GM23248 (cell line): Measurements from ENCODE around the gene CACNA2D2. TPM values are rescaled to one million over a fixed set of nuclear protein-coding genes. Genes with fewer than 3 reads are reported as not detected.

Experiments
- DNase-seq: peaks from one replicate; pipeline ENCODE4 v3.0.0-alpha.2; 2015
- H2AFZ ChIP-seq: fragments of 200-600 bp; sonication (generic); 2 replicates; pipeline ENCODE4 v1.6.1; 2016; ENCODE audit warnings: antibody characterized with exemption
- H3F3A ChIP-seq: fragments of 200-600 bp; sonication (generic); 2 replicates; pipeline ENCODE4 v1.6.1; 2016; ENCODE audit warnings: mild to moderate bottlenecking, antibody characterized with exemption, mixed run types; ENCODE audit not compliant: insufficient read depth
- H3K27ac ChIP-seq: fragments of 200-600 bp; sonication (generic); 2 replicates; pipeline ENCODE4 v1.5.1; 2016; ENCODE audit warnings: mild to moderate bottlenecking
- H3K27me3 ChIP-seq: fragments of 200-600 bp; sonication (generic); replicated peaks from 2 replicates; pipeline ENCODE4 v1.6.1; 2016; ENCODE audit warnings: mild to moderate bottlenecking; ENCODE audit not compliant: insufficient read depth
- H3K36me3 ChIP-seq: fragments of 200-600 bp; sonication (generic); 2 replicates; pipeline ENCODE4 v1.6.1; 2016; ENCODE audit warnings: low read depth, mild to moderate bottlenecking
- H3K4me1 ChIP-seq: fragments of 200-600 bp; sonication (generic); 2 replicates; pipeline ENCODE4 v1.6.1; 2016; ENCODE audit warnings: mild to moderate bottlenecking; ENCODE audit not compliant: insufficient read depth
- H3K4me2 ChIP-seq: fragments of 200-600 bp; sonication (generic); one replicate; pipeline ENCODE4 v1.6.1; 2016; ENCODE audit warnings: mild to moderate bottlenecking; ENCODE audit not compliant: unreplicated experiment
- H3K4me3 ChIP-seq: fragments of 200-600 bp; sonication (generic); 2 replicates; pipeline ENCODE4 v1.5.1; 2016; ENCODE audit warnings: mild to moderate bottlenecking
- H3K79me2 ChIP-seq: fragments of 200-600 bp; sonication (generic); 2 replicates; pipeline ENCODE4 v1.6.1; 2016; ENCODE audit warnings: mild to moderate bottlenecking; ENCODE audit not compliant: insufficient read depth
- H3K9ac ChIP-seq: fragments of 200-600 bp; sonication (generic); 2 replicates; pipeline ENCODE4 v1.6.1; 2016; ENCODE audit warnings: mild to moderate bottlenecking
- H3K9me2 ChIP-seq: fragments of 200-600 bp; sonication (generic); 2 replicates; pipeline ENCODE4 v1.6.1; 2016; ENCODE audit warnings: mixed run types, mild to moderate bottlenecking, moderate library complexity; ENCODE audit not compliant: insufficient read depth
- H3K9me3 ChIP-seq: fragments of 200-600 bp; sonication (generic); one replicate; pipeline ENCODE4 v1.6.1; 2017; ENCODE audit warnings: low read depth
- H4K20me1 ChIP-seq: fragments of 200-600 bp; sonication (generic); 2 replicates; pipeline ENCODE4 v1.6.0; 2016; ENCODE audit not compliant: insufficient read depth
- EZH2 ChIP-seq: fragments of 200-600 bp; sonication (generic); IDR thresholded peaks from 2 replicates; pipeline ENCODE4 v1.6.1; 2018; ENCODE audit warnings: antibody characterized with exemption, mild to moderate bottlenecking; ENCODE audit not compliant: insufficient read depth, poor library complexity, severe bottlenecking
- EZH2phosphoT487 ChIP-seq: fragments of 200-600 bp; sonication (generic); IDR thresholded peaks from 2 replicates; pipeline ENCODE4 v1.6.1; 2018; ENCODE audit warnings: antibody characterized with exemption, moderate library complexity, mild to moderate bottlenecking, low read depth; ENCODE audit not compliant: insufficient read depth
- WGBS, 2 experiments: methylation state at CpG; one replicate each; pipeline ENCODE4 v1.1.6; 2015 to 2017; ENCODE audit warnings: low lambda C conversion rate in 2 of 2, low coverage in 1 of 2; ENCODE audit errors: missing lambda C conversion rate in 2 of 2; 5-methylcytosine and 5-hydroxymethylcytosine counted together
- in situ Hi-C: fragments of 300-500 bp; cut with MboI; formaldehyde crosslinking; loops from 2 replicates; pipeline ENCODE4 v1.15.0; 2020
- polyA plus RNA-seq: library from polyadenylated mRNA; unstranded; fragments of >200 nt; fragmentation: Nextera tagmentation; extraction: Ambion mirVana; gene quantifications from 2 replicates; pipeline ENCODE4 v1.2.1, GENCODE V29; 2016
- total RNA-seq: library from RNA; depleted of rRNA; stranded (reverse); fragments of >200 nt; shearing (Covaris generic); gene quantifications from 2 replicates; pipeline ENCODE4 v1.2.3, GENCODE V29; 2014

The CACNA2D2 gene
- total and polyA plus RNA-seq, 2 experiments from 2014 or later: not detected

- H3K27ac ChIP-seq: no peak overlapping the region
- no peaks in the 10 kb centered on the region for H3K79me2 ChIP-seq
- no peaks in the 10 kb centered on the region for H3F3A ChIP-seq
- no peaks in the 10 kb centered on the region for H3K9me3 ChIP-seq
- no peaks in the 10 kb centered on the region for H3K9me2 ChIP-seq
- no peak overlapping the region for H2AFZ ChIP-seq
- TF ChIP-seq EZH2 (no peak), EZH2phosphoT487 (no peak)
- in situ Hi-C loops: no loop called here
- H3K36me3 ChIP-seq: no peaks in the 10 kb centered on the region
- no peaks in the 10 kb centered on the region for H3K4me1 ChIP-seq
- H3K4me3 ChIP-seq: no peak overlapping the region
- H3K27me3 ChIP-seq: no peaks in the 10 kb centered on the region
- WGBS, 2 experiments: 73 to 74% methylated on average over 4 of the region's 4 CpGs
- no peaks in the 10 kb centered on the region for H4K20me1 ChIP-seq
- no peak overlapping the region for H3K4me2 ChIP-seq
- peak; percentile 54 for DNase-seq
- no peak overlapping the region for H3K9ac ChIP-seq
These were observed 17.1 kb downstream of the CACNA2D2 start for GRCh38 chr3:50486219-50486888.

- no peak overlapping the region for H3K9ac ChIP-seq
- no peaks in the 10 kb centered on the region for H3F3A ChIP-seq
- no peak overlapping the region for H3K27ac ChIP-seq
- H4K20me1 ChIP-seq: no peaks in the 10 kb centered on the region
- in situ Hi-C loops: no loop called here
- H3K4me3 ChIP-seq: no peak overlapping the region
- no peak overlapping the region for H2AFZ ChIP-seq
- H3K27me3 ChIP-seq: no peaks in the 10 kb centered on the region
- 85 to 86% methylated on average over 6 to 8 of the region's 8 CpGs for WGBS, 2 experiments
- no peak for DNase-seq
- no peaks in the 10 kb centered on the region for H3K79me2 ChIP-seq
- H3K4me1 ChIP-seq: no peaks in the 10 kb centered on the region
- no peaks in the 10 kb centered on the region for H3K36me3 ChIP-seq
- TF ChIP-seq EZH2phosphoT487 (no peak), EZH2 (no peak)
- no peaks in the 10 kb centered on the region for H3K9me3 ChIP-seq
- no peak overlapping the region for H3K4me2 ChIP-seq
- H3K9me2 ChIP-seq: no peaks in the 10 kb centered on the region
These were observed 18.7 kb downstream of the CACNA2D2 start for GRCh38 chr3:50484722-50485121.

- Histone ChIP-seq H4K20me1 (no peaks in the 10 kb centered on the region), H3K4me1 (no peaks in the 10 kb centered on the region)
These were observed 20.1 kb downstream of the CACNA2D2 start for GRCh38 chr3:50483374-50483773.

DNA sequence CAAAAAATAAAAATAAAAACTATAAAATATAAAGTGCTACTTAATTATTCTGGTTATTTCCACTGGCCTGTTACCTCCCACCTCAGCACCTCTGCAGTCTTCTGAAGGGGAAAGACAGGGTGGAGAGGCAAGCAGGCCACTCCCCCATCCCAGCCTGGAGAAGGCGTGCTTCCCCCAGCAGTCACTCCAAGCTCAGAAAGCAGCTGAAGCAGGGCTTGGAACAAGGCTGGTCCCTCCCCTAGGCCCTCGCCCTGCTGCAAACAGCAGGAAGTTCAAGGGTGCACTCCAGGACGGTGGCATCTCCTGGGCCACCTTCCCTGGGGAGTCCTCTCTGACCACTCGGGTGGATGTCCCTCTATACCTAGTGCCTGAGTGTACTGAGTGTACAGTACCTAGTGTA is 21.4 kb downstream of the CACNA2D2 start:
- in situ Hi-C loops: no loop called here
- Histone ChIP-seq H3K36me3 (no peaks in the 10 kb centered on the region), H4K20me1 (no peaks in the 10 kb centered on the region), H3K79me2 (no peaks in the 10 kb centered on the region), H3K9me3 (no peaks in the 10 kb centered on the region), H3K4me2 (no peak overlapping the region), H3K9ac (no peak overlapping the region), H3K4me3 (no peak overlapping the region), H3F3A (no peaks in the 10 kb centered on the region), H3K9me2 (no peaks in the 10 kb centered on the region), H3K27ac (no peak overlapping the region), H3K4me1 (no peaks in the 10 kb centered on the region), H2AFZ (no peak overlapping the region), H3K27me3 (no peaks in the 10 kb centered on the region)
- 59 to 66% methylated on average over 4 of the region's 4 CpGs for WGBS, 2 experiments
- TF ChIP-seq EZH2phosphoT487 (no peak), EZH2 (no peak)
- no peak for DNase-seq

More at GRCh38 chr3:50483374-50483773, 20.1 kb downstream of the CACNA2D2 start:
- no peaks in the 10 kb centered on the region for H3K36me3 ChIP-seq
- no peaks in the 10 kb centered on the region for H3K9me2 ChIP-seq
- no peaks in the 10 kb centered on the region for H3K27me3 ChIP-seq
- H2AFZ ChIP-seq: no peak overlapping the region
- no peaks in the 10 kb centered on the region for H3K79me2 ChIP-seq
- DNase-seq: peak; percentile 19
- WGBS, 2 experiments: 42 to 47% methylated on average over 6 of the region's 6 CpGs
- H3K4me2 ChIP-seq: no peak overlapping the region
- H3K4me3 ChIP-seq: no peak overlapping the region
- in situ Hi-C loops: no loop called here
- H3K9ac ChIP-seq: no peak overlapping the region
- no peaks in the 10 kb centered on the region for H3K9me3 ChIP-seq
- H3K27ac ChIP-seq: no peak overlapping the region
- no peaks in the 10 kb centered on the region for H3F3A ChIP-seq
- TF ChIP-seq EZH2phosphoT487 (no peak), EZH2 (no peak)
